Endothelial cell (in vitro differentiated cells): ENCODE measurements around the gene CPED1. TPM values are rescaled to one million over a fixed set of nuclear protein-coding genes. Genes with fewer than 3 reads are reported as not detected.

Experiments
- DNase-seq: peaks from one replicate; pipeline ENCODE4 v3.0.0; 2021; ENCODE audit warnings: low spot score
- H3K27ac Mint-ChIP-seq: one replicate; pipeline ENCODE4 v1.8.0; 2021; ENCODE audit warnings: mixed read lengths, inconsistent platforms; ENCODE audit not compliant: unreplicated experiment
- H3K27me3 Mint-ChIP-seq: one replicate; pipeline ENCODE4 v1.8.0; 2021; ENCODE audit warnings: mild to moderate bottlenecking, moderate library complexity, mixed read lengths, inconsistent platforms; ENCODE audit not compliant: unreplicated experiment
- H3K36me3 Mint-ChIP-seq: one replicate; pipeline ENCODE4 v1.8.0; 2021; ENCODE audit warnings: mild to moderate bottlenecking, low read depth, mixed read lengths, inconsistent platforms; ENCODE audit not compliant: unreplicated experiment
- H3K4me1 Mint-ChIP-seq: one replicate; pipeline ENCODE4 v1.8.0; 2021; ENCODE audit warnings: mild to moderate bottlenecking, mixed read lengths, inconsistent platforms; ENCODE audit not compliant: unreplicated experiment
- H3K4me3 Mint-ChIP-seq: one replicate; pipeline ENCODE4 v1.8.0; 2021; ENCODE audit warnings: mild to moderate bottlenecking, mixed read lengths, inconsistent platforms; ENCODE audit not compliant: unreplicated experiment
- H3K9me3 Mint-ChIP-seq: one replicate; pipeline ENCODE4 v1.8.0; 2021; ENCODE audit warnings: mixed read lengths, inconsistent platforms; ENCODE audit not compliant: unreplicated experiment
- total RNA-seq: library from RNA; stranded (reverse); fragmentation: NEBNext Ultra II Directional; extraction: Animal tissue kit (Norgen Biotek cat#: 25700); gene quantifications from one replicate; pipeline ENCODE4 v1.2.1, GENCODE V29; 2021; ENCODE audit not compliant: unreplicated experiment
- TF ChIP-seq, protein P1 (sequence below): fragments of 200-600 bp; sonication (generic); IDR thresholded peaks from one replicate; pipeline ENCODE4 v1.5.0; 2021; ENCODE audit warnings: antibody characterized with exemption; ENCODE audit not compliant: unreplicated experiment

The CPED1 gene
- total RNA-seq, 1 donor from 2014 or later, result 1.8 TPM

DNA sequence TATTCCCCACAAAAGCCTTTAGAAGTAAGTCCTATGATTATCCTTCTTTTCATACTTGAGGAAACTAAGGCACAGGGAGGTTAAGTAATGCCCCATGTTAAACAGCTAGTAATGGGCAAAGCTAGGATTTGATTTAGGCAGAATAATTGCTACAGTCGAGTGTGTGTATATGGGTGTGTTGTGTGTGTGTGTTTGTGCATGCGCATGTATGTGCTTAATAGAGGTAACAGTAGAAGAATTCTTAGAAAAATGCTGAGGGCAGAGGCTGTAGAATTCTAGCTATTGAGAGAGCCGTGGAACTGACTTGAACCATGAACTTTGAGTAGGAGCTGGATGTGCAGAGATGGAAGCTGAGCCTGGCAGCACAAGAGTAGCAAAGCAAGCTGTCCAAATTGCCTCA lies 208.9 kb downstream of the CPED1 start:
- no peaks in the 10 kb centered on the region for H3K9me3 Mint-ChIP-seq
- no peak overlapping the region for H3K27ac Mint-ChIP-seq
- H3K27me3 Mint-ChIP-seq, result peaks cover 2% of the 10 kb centered on the region
- H3K4me3 Mint-ChIP-seq, result no peak overlapping the region
- TF ChIP-seq, protein P1, sequence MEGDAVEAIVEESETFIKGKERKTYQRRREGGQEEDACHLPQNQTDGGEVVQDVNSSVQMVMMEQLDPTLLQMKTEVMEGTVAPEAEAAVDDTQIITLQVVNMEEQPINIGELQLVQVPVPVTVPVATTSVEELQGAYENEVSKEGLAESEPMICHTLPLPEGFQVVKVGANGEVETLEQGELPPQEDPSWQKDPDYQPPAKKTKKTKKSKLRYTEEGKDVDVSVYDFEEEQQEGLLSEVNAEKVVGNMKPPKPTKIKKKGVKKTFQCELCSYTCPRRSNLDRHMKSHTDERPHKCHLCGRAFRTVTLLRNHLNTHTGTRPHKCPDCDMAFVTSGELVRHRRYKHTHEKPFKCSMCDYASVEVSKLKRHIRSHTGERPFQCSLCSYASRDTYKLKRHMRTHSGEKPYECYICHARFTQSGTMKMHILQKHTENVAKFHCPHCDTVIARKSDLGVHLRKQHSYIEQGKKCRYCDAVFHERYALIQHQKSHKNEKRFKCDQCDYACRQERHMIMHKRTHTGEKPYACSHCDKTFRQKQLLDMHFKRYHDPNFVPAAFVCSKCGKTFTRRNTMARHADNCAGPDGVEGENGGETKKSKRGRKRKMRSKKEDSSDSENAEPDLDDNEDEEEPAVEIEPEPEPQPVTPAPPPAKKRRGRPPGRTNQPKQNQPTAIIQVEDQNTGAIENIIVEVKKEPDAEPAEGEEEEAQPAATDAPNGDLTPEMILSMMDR, result no peak
- H3K36me3 Mint-ChIP-seq, result no peaks in the 10 kb centered on the region
- H3K4me1 Mint-ChIP-seq, result no peaks in the 10 kb centered on the region
- DNase-seq, result no peak

DNA sequence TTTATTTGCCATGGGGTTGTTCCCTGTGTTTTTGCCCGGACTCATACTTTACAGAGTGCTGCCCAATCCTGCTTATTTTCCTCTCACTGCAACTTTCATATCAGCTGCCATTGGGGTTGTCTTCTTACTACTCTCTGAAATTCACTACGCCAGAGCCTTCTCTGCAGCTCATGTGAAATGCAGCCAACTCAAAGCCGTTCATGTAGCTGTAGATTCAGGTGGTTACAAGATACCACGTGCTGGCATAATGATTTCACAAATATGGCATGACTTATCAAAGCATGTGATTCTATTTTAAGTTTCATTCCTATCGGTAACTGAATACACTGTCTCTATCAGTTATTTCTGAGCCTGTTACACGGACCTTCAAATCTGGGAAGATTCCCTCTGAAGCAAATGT lies 210.0 kb downstream of the CPED1 start:
- DNase-seq, result no peak
- Mint-ChIP-seq H3K9me3 (no peaks in the 10 kb centered on the region), H3K4me1 (no peaks in the 10 kb centered on the region), H3K36me3 (no peaks in the 10 kb centered on the region), H3K27ac (no peak overlapping the region), H3K4me3 (no peak overlapping the region), H3K27me3 (peaks cover 2% of the 10 kb centered on the region)
- TF ChIP-seq, protein P1, result no peak

DNA sequence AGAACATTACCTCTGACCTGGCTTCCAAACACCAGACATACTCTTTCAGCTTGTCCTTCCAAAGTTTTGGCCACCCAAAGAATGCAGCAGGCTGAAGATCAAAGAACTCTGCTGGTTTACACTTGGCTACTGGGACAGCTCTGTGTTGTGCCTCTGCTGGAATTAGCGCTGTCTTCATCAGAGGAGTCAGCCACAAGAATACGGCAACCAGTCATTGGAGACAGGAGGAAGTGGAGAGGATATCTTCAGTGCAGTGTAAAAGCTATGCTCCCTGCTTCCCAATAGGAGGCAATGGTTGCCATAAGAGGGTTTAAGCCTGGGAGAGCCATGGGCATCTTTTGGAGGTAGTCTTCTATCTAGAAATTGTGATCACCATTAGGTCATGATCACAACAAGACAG lies 213.6 kb downstream of the CPED1 start:
- H3K27ac Mint-ChIP-seq, result no peak overlapping the region
- DNase-seq, result no peak
- peaks cover 2% of the 10 kb centered on the region for H3K27me3 Mint-ChIP-seq
- no peak overlapping the region for H3K4me3 Mint-ChIP-seq
- H3K4me1 Mint-ChIP-seq, result no peaks in the 10 kb centered on the region
- no peaks in the 10 kb centered on the region for H3K9me3 Mint-ChIP-seq
- no peaks in the 10 kb centered on the region for H3K36me3 Mint-ChIP-seq
- TF ChIP-seq, protein P1, result no peak

DNA sequence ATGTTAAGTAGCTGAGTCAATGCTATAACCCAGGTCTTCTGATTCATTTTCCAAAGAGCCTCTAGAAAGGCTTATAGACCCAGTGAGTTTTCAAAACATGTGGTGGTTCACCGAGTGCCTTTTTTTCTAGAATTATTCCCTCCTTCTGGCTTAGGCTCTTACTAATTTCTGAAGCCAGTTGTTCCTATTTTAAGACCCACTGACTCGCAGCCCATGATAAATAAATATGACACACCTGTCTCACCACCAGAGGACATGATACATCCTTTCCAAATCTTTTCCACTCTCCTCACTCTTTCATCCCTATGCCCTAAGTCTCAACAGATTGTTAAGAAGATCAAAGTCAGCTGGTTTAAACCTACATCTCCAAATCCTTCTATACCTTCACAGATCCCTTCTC lies 214.3 kb downstream of the CPED1 start:
- no peaks in the 10 kb centered on the region for H3K9me3 Mint-ChIP-seq
- no peaks in the 10 kb centered on the region for H3K36me3 Mint-ChIP-seq
- H3K4me3 Mint-ChIP-seq, result no peak overlapping the region
- no peaks in the 10 kb centered on the region for H3K4me1 Mint-ChIP-seq
- TF ChIP-seq, protein P1, result no peak
- H3K27me3 Mint-ChIP-seq, result peaks cover 2% of the 10 kb centered on the region
- DNase-seq, result no peak
- no peak overlapping the region for H3K27ac Mint-ChIP-seq

DNA sequence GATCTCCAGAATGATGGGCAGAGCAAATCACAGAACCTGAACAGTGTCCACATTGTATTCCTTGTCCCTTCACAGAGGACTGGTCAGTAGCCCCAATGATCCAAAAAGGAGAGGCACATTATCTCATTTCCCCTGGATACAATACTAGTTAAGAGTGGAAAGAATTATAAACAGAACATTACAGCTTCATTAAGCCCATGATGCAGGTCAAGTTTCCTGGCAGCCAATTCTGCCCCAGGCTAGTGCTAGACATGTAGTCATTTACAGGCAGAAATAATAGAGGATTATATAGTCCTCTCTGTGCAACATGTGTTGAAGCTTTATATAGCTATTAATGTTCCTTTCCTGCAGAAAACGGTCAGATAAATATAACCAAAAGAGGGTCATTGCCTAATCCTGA lies 216.0 kb downstream of the CPED1 start:
- Mint-ChIP-seq H3K4me3 (no peak overlapping the region), H3K36me3 (no peaks in the 10 kb centered on the region), H3K27ac (no peak overlapping the region), H3K4me1 (no peaks in the 10 kb centered on the region), H3K27me3 (peaks cover 2% of the 10 kb centered on the region), H3K9me3 (no peaks in the 10 kb centered on the region)
- TF ChIP-seq, protein P1, result no peak
- no peak for DNase-seq
